HUDEP-2 (cell line): ENCODE measurements around the gene ULBP1.
A peak's percentile ranks its signal among the peaks of the same experiment; 100 is the strongest.
"Not testable (repeated sequence)": the region's sequence is repeated elsewhere in the genome, so short reads cannot be mapped to it uniquely, and the experiment has no call there.

ENCODE experiments used
- DNase-seq, 76 experiments: peaks; one replicate each; lab custom pipeline; 2025; ENCODE audit not compliant: unreplicated experiment in 76 of 76; lab: John Stamatoyannopoulos, UW

The ULBP1 gene

DNA sequence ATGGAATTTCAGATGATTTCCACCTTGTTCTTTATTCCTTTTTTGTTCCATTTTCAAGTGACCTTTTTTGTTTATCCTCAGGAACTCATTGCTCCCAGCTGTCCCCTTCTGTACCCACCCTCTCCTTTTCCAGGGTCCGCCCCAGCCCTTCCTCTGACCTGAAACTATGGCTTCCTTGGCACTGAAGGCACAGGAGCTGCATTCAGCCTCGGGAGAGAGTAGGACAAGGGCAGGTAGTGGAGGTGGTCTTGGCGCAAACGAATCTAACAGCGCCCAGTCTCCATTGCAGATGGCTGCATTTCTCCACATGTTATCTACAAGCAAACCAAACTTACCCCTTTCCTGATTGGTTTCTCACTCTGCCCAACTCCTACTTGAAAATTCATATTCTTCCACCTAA, 30.7 kb upstream of the ULBP1 start:
- DNase-seq: no peak

DNA sequence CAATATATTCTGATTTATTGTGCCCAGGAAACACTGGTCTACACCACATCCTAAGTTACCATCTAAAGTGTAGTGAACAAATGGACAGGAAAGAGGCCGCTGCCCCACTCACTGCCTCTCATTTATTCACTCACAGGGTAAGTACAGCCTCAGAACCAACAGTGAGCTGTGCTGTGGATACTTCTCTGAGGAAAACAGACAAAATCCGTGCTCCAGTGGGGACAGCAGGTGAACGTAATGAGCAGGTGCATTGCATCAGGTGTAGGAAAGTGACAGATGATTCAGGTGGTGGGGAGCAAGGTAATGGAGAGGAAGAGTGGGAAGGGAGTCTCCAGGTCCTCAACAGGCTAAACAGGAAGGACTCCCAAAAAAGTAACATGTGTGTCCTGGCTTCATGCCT, 30.3 kb upstream of the ULBP1 start:
- DNase-seq: no peak

DNA sequence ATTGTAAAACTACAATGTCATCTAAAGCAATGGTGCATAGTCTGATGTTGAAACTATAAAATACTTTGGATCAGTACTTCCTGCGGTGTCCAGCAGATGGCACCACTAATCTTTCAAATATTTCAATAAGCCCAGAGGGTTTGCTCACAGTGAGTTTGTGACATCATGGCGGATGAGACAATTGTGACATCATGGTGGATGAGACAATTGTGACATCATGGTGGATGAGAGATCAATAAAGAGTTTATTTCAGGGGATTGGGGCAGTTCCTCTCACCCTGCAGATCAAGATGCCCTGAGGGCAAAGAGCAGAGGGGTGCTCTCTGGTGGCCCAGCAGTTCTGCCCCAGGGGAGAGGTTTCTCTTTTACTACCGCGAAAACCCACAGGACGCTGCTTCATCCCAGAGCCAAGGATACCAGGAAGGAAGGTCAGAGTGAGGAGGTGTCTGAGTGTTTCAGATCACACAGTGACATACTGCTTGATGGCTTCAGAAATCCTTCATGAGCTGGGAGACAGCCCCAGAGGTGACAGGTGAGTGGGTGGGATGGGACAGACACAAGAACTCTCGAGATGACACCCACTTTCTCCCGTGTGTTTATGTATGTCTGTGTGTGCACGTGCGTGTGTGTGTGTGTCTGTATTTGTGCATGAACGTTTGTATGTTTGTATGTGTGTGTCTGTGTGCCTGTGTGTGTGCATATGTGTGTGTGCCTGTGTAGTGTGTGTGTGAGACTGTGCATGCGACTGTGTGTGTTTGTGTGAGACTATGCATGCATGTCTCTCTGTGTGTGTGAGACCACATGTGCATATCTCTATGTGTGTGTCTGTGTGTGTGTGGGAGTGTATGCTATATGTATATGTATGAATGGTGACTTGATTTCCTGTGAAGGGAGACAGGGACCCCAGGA, 29.2 kb upstream of the ULBP1 start:
- peak in 53 of 76 experiments; percentile 12 to 73 (median 46) for DNase-seq

DNA sequence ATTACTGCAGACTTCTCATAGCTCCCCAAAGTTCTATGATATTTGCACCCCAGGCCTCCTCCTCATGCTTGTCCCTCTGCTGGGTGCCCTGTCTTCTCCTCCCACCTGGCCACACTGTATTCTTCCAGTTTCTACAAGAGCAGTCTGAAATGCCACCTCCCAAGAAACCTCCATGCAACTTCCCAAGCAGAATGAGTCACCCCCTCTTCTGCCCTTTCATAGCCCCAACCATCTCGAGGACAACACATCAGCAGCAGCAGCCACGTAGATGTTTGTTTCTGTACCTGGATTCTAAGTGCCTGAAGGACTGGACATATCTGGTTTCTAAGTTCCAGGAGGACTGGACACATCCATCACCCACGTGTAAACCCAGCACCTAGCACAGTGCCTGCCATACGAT, 28.5 kb upstream of the ULBP1 start:
- peak in 1 of 76 experiments; percentile 38 for DNase-seq

DNA sequence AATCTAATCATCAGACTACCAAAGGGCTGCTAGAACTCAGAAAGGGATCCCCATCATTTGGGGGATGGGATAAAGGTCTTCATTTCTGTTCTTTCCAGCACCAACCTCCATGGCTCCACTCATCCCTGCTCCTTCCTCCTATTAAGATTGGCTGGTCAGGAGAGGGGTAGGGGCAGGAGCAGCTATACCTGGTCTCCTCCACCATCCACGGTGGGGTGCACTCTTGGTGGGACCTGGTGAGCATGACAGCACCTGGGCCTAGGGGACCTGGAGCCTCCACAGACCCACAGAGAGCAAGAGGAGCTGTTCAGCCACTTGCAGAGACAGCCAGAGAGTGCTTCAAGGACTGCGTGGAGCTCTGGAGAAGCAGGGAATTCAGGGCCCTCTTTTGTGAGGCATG, 28.1 kb upstream of the ULBP1 start:
- DNase-seq: no peak

DNA sequence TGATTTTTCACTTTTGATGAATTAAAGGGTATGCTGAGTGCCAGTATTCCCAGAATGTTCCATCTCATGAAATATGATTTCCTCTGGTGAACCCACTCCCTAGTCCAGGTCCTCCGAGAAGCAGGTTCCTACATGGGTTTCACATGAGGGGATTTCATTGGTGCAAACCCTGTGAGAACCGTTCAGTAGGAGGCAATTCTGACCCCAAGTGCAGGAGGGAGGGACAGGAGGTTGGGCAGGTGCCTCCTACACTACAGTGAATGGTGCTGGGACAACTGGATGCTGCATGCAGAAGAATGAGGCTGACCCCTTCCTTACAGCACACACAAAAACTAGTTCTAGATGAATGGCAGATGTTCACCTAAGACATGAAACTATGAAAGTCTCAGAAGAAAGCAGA, 27.0 kb upstream of the ULBP1 start:
- DNase-seq: no peak

DNA sequence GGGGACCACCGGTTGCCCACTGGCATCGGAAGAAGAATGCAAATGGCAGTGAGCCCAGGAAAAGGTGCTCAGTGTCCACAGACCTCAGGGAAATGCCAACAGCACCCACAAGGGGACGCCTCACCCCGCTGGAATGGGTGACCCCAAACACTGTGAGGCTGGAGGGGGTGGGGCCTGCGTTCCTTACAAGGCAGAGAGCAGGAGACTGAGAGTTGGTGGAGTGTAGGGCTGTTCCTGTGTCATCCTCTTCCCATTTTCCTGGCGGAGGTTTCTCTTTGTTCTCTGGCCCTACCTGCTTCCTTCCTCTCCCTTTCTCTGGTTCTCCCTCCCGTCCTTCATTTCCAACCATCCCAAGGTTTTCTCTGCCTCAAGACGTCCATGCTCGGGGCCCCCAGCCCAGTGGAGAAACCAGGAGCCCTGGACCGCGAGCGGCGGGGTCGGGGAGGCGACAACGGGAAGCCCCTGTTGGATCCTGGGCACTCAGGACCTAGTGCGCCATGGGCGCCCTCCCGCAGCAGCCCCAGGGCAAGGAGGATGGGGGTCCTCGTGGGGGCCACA, 25.7 kb upstream of the ULBP1 start:
- not testable (repeated sequence) for DNase-seq

DNA sequence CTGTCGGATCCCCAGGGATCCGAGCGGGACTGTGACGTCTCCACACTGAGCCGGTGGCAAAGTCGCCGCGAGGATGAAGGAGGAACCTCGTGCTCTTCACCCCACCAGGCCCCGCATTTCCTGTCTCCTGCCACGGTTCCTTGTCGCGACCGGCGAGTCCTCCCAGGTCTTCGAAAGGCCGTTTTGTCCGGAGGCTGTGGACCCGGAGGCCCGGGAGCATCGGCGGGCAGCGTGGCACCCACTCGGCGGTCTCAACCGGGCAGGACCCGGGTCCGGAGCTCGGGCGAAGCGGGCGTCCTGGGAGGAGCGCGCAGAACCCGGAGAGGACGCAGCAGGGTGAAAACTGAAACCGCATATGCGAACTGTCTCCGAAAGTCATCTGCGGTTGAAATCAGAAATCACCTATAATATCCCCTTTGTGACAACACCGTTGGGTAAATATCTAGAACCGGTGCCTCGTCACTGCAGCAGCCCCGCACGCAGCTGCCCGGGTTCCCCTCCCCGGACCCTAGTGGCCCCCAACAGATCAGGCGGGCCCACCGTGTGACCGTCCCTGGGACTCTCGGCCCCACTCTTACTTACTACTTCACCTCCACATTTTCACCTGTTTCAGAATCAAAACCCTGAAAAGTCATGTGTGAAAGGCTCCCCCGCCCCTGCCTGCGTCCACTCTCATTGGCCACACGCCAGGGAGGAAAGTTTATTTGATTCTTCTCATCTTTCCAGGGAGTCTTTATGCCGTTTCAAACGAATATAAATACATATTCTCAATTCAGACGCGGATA, 25.0 kb upstream of the ULBP1 start:
- no peak for DNase-seq

DNA sequence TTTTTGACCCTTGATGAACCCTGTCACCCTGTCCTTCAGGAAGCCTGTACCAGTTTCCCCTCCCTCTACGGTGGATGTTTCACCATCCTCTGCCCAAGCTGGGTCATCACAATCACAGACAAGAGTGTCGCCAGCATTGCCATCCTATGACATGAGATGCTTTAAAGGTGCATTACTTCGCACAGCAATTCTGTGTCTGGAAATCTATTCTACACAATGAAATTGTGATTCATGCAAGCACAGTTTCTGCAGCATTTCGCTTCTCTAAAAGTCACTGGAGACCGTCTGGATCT, 24.4 kb upstream of the ULBP1 start:
- no peak for DNase-seq

DNA sequence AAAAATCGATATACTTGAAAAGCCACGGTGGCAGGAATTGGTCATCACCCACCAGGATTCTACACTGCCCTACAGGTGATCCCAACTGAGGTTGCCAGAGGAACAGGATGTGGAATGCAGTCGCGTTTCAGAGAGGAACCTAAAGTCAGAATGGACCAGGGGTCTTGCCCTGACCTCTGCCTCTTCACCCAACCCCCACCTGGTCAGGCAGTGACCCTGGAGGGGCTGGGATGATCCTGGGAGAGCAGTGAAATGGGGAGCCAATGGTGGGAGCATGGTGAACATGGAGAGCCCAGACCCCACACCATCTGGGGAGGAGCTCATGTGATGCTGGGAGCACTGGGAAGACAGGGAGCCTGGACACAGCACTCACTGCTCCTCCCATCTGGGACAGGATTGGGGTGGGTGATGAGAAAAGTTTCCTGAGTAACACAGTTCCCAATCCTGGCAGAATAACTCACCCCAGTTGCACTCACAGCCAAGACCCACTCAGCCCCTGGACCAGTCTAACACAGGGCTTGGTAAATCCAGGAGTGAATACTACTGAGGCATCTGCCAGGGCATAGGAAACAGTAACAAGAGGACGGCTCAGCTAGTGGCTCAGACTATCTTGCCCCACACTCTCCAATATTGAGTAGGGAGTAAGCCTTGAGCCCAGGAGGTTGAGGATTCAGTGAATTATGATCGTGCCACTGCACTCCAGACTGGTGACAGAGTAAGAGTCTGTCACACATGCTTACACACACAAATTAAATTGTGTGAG, 23.7 kb upstream of the ULBP1 start:
- no peak for DNase-seq

DNA sequence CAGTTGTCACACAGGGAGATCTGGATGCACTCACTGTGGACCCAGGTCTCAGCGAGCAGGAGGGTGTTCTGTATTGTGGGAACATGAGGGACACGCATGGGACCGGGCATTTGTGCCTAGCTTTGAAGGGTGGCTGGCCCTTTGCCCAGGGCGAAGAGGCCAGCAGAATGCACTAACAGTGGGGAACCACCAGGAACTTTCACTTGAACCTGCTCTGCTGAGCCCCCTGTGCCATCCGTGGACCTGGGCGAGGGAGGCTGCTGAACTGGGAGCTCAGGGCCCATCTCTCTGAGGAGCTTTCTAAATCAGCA, 23.1 kb upstream of the ULBP1 start:
- no peak for DNase-seq

DNA sequence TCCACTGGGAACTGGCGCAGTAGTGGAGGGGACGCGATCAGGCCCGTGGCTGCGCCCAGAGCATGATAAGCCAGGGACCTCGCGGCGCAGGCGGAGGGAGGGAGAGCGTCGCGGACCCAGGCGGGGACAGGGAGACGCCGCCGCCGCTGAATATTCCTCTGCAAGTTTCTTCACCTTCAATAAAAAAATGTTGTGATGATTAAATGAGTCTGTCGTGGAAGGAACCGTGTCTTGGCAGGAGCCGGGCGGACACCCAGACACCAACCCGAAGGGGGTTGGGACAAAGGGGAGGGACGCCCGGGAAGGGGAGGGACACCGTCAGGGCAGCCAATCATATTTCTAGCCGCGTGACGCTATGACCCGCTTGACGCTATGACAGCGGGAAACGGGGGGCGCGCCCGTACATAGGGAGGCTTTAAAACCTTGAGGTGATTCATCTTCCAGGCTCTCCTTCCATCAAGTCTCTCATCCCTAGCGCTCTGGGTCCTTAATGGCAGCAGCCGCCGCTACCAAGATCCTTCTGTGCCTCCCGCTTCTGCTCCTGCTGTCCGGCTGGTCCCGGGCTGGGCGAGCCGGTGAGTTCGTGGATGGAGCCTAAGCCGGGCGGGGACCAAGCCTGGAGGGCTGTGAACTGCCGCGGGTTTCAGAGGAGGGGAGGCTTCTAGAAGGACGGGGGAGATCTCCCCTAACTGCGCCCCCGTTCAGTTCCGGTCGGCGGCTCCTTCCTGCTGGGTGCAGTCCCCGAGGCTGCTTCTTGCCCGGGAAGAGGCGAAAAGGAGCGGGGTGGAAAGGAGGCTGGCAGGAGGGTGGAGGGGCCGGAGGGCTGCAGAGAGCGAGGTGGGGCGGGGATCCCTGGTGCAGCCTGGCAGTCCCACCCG, 21.9 kb upstream of the ULBP1 start, which contains the start of gene ULBP2:
Gene ULBP2, plus strand, starts transcription at position 432 of the 878 bp plus-strand sequence. Its CDS starts 59 bp downstream, at position 491.
- DNase-seq: peak in 62 of 76 experiments; percentile 20 to 84 (median 64)

DNA sequence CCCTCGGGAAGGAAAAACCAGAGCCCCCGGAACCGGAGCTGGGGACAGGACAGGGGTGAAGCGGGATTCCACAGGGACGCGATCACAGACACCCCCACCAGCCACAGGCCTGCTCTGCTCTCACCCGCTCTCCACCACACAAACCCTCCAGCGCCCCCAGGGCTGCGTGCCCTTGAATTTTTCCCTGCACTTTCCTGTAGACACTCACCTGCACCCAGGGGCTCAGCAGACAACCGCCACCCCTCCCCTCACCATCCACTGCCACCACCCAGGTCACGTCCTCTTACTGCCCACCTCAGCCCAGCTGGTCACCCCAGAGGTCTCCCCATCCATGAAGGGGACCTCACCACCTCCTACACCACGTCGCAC, 21.3 kb upstream of the ULBP1 start:
- DNase-seq: no peak

DNA sequence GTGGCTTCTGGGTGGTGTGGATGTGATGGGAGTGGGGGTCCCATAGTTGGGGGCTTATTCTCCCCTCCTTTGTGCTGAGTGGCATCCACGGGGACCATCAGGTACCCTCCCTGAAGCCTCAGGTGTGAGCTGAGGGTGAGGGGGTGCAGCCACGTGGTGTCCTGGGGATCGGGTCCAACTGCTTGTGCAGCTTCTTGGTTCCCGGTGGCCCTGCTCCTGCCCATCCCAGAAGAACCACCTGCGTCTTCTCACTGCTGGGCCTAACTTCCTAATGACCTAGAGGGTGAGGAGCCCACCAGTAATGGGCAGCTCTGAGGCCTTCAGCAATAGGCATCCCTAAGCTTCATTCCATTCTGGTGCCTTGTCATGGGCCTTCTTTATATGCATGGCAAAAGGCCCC, 20.4 kb upstream of the ULBP1 start:
- not testable (repeated sequence) for DNase-seq

DNA sequence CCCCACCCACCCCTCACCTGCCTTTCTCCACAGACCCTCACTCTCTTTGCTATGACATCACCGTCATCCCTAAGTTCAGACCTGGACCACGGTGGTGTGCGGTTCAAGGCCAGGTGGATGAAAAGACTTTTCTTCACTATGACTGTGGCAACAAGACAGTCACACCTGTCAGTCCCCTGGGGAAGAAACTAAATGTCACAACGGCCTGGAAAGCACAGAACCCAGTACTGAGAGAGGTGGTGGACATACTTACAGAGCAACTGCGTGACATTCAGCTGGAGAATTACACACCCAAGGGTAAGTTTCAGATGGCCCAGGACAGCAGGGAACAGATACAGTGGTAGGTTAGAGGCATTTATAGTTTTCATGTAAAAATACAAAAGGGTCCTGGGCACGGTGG, 18.5 kb upstream of the ULBP1 start:
- not testable (repeated sequence) for DNase-seq

DNA sequence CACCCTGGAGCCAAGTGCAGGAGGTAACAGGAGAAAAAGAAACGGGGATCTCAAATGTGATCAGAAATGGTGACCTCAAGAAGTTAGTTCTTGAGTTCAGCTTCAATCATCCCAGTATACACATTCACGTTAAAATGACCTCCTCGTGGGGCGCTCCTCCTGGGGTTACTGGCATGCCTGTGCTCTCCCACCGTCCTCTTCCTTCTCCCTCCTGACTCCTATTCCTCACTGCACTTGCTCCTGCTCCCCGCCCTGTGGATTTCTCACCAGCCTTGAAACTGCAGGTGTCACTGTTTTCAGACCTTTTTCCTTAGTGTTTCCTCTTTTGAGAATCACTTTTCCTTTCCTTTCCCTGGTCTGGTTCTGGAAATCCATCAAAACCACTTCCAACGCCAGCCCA, 17.1 kb upstream of the ULBP1 start:
- not testable (repeated sequence) for DNase-seq

DNA sequence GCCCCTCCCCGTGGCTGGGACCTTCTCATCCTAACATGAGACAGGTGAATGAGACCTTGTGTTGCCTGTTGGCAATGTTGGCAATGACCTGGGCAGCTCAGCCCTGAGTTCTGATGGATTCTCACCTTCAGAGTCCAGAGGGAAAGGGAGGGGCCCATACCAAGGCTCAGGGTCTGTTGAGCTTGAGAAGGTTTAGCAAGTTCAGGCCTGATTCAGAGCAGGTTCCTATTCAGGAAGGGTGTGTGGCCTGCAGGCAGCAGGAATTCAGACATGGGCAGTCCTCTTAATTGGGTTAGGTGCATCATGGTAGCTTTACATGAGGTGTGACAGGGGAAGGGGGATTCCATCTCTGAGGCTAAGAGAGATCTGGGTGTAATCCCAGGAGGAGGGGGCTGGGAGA, 16.2 kb upstream of the ULBP1 start:
- DNase-seq: not testable (repeated sequence)

DNA sequence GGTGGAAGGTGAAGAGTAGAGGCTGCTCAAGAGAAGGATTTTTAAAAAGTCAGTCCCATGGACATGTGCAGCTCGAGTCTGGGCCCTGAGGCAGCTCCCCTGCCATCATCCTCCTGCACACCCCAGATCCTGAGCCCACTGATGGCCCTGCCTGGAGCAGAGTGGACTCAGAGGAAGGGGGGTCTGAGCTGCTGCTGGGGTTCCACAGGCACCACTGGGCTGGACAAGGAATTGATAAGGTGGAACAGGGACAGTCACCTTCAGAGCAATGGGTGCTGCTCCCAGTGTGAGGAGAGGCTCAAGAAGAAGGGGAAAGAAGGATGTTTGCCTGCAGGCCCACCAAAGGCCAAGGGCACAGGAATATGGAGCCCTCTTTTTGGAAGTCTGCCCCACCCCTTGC, 15.7 kb upstream of the ULBP1 start:
- DNase-seq: no peak

DNA sequence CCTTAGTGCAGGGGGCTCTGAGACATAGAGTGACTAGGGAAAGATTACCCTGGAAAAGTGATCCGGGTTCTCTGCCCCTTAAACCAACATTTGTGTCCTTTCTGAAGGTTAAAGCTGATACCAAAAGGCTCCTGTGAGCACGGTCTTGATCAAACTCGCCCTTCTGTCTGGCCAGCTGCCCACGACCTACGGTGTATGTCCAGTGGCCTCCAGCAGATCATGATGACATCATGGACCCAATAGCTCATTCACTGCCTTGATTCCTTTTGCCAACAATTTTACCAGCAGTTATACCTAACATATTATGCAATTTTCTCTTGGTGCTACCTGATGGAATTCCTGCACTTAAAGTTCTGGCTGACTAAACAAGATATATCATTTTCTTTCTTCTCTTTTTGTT, 15.1 kb upstream of the ULBP1 start:
- DNase-seq: no peak

DNA sequence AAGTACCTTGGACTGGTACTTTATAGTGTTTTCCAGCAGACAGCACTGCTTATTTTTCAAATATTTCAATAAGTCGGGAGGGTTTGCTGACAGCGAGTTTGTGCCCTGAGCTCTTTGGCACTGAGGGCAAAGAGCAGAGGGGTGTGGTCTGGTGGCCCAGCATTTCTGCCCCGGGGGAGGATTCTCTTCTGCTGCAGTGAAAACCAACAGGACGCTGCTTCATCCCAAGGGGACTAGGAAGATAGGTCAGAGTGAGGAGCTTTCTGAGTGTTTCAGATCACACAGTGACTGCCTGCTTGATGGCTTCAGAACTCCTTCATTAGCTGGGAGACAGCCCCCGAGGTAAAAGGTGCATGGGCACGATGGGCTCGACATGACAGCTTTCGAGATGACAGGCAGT, 13.3 kb upstream of the ULBP1 start:
- no peak for DNase-seq
